ENCODE results near the gene RYR3. TPM values are rescaled to one million over a fixed set of nuclear protein-coding genes. Genes with fewer than 3 reads are reported as not detected.
A peak's percentile ranks its signal among the peaks of the same experiment; 100 is the strongest.

RYR3 gene
- total and polyA plus RNA-seq, 2 donors (not counting 1 experiment from before 2014, with no cell fraction given): 0.17 TPM; not detected in 1

DNA sequence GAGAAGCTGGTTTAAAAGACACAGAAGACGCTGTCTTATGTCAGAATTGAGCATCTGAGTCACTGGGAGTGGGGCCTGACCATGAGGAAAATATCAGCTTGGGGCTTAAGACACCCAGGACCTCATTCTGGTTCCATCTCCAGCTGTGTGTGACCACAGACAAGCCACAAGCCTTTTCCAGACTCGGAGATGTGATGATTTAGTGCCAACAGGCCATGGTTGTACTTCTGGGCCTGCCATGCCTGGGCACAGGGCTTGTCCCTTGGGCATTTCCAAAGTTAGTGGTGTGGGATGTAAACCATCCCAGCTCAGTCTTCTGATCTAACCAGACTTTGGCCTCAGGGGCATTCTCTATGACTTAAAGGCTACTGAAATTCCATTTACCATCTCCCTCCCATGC, 269.8 kb downstream of the RYR3 start:
- H3K27ac ChIP-seq (ENCODE audit: insufficient read depth, low read length): no peak overlapping the region
- H3K79me2 ChIP-seq (ENCODE audit: control insufficient read depth, insufficient read depth, low read length): no peaks in the 10 kb centered on the region
- H3K4me3 ChIP-seq (replicated peaks in 1 of 4; ENCODE audit: control extremely low read depth in 1 of 4, insufficient read depth in 1 of 4, low read depth in 3 of 4, low read length in 4 of 4): no peak overlapping the region
- no peaks in the 10 kb centered on the region for H3K36me3 ChIP-seq (ENCODE audit: control insufficient read depth, insufficient read depth, low read length)
- TF ChIP-seq EZH2 (IDR thresholded peaks at IDR 0.05; ENCODE audit: low read length, missing control alignments): no peak
- TF ChIP-seq, protein P1, sequence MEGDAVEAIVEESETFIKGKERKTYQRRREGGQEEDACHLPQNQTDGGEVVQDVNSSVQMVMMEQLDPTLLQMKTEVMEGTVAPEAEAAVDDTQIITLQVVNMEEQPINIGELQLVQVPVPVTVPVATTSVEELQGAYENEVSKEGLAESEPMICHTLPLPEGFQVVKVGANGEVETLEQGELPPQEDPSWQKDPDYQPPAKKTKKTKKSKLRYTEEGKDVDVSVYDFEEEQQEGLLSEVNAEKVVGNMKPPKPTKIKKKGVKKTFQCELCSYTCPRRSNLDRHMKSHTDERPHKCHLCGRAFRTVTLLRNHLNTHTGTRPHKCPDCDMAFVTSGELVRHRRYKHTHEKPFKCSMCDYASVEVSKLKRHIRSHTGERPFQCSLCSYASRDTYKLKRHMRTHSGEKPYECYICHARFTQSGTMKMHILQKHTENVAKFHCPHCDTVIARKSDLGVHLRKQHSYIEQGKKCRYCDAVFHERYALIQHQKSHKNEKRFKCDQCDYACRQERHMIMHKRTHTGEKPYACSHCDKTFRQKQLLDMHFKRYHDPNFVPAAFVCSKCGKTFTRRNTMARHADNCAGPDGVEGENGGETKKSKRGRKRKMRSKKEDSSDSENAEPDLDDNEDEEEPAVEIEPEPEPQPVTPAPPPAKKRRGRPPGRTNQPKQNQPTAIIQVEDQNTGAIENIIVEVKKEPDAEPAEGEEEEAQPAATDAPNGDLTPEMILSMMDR (conservative IDR thresholded peaks at IDR 0.05 in 1 of 2, IDR thresholded peaks at IDR 0.05 in 1 of 2; ENCODE audit: low read depth in 1 of 2, low read length in 2 of 2): no peak
- H3K27me3 ChIP-seq (ENCODE audit: control insufficient read depth, insufficient read depth, low read length): no peaks in the 10 kb centered on the region
- no peak overlapping the region for H2AFZ ChIP-seq (ENCODE audit: low read length)
- H3K4me1 ChIP-seq (ENCODE audit: control insufficient read depth, extremely low read depth, insufficient read depth, low read length): no peaks in the 10 kb centered on the region
- H3K9ac ChIP-seq (ENCODE audit: insufficient read depth, low read length): no peak overlapping the region
- peak in 1 of 2 donors; percentile 10 for DNase-seq (ENCODE audit: low read depth in 2 of 2)
- H4K20me1 ChIP-seq (ENCODE audit: control insufficient read depth, extremely low read depth, insufficient read depth, low read length): no peaks in the 10 kb centered on the region
- H3K4me2 ChIP-seq (ENCODE audit: extremely low read depth, insufficient read depth, low read length): no peak overlapping the region
- no peaks in the 10 kb centered on the region for H3K9me3 ChIP-seq (ENCODE audit: control insufficient read depth, insufficient read depth, low read depth, low read length)

DNA sequence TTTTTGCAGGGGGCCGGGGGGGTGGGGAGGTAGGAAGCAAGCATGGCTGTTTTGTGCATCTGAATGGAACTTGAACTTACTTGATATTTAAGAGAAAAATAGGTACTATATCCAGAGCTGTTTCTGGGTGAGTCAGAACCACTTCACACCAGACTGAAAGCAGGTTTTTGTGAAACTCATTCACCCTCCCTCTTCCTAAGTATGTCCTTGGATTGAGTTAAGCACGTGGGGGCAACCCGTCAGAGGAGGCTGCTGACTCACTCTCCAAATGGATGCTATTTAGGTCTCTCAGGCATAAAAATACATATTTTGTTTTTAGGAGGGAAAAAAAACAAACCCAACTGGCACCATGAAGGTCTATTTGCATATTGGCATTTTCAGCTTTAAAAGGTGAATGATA, 270.3 kb downstream of the RYR3 start:
- Histone ChIP-seq H2AFZ (ENCODE audit: low read length) (no peak overlapping the region), H3K36me3 (ENCODE audit: control insufficient read depth, insufficient read depth, low read length) (no peaks in the 10 kb centered on the region), H3K9me3 (ENCODE audit: control insufficient read depth, insufficient read depth, low read depth, low read length) (no peaks in the 10 kb centered on the region), H3K79me2 (ENCODE audit: control insufficient read depth, insufficient read depth, low read length) (no peaks in the 10 kb centered on the region), H3K9ac (ENCODE audit: insufficient read depth, low read length) (no peak overlapping the region), H3K4me1 (ENCODE audit: control insufficient read depth, extremely low read depth, insufficient read depth, low read length) (no peaks in the 10 kb centered on the region), H3K4me2 (ENCODE audit: extremely low read depth, insufficient read depth, low read length) (no peak overlapping the region), H3K27ac (ENCODE audit: insufficient read depth, low read length) (no peak overlapping the region), H4K20me1 (ENCODE audit: control insufficient read depth, extremely low read depth, insufficient read depth, low read length) (no peaks in the 10 kb centered on the region), H3K4me3 (replicated peaks in 1 of 4; ENCODE audit: control extremely low read depth in 1 of 4, insufficient read depth in 1 of 4, low read depth in 3 of 4, low read length in 4 of 4) (no peak overlapping the region), H3K27me3 (ENCODE audit: control insufficient read depth, insufficient read depth, low read length) (no peaks in the 10 kb centered on the region)
- peak; percentile 58 to 85 for DNase-seq (ENCODE audit: low read depth in 2 of 2)
- no peak for TF ChIP-seq EZH2 (IDR thresholded peaks at IDR 0.05; ENCODE audit: low read length, missing control alignments)
- TF ChIP-seq, protein P1 (conservative IDR thresholded peaks at IDR 0.05 in 1 of 2, IDR thresholded peaks at IDR 0.05 in 1 of 2; ENCODE audit: low read depth in 1 of 2, low read length in 2 of 2): no peak

DNA sequence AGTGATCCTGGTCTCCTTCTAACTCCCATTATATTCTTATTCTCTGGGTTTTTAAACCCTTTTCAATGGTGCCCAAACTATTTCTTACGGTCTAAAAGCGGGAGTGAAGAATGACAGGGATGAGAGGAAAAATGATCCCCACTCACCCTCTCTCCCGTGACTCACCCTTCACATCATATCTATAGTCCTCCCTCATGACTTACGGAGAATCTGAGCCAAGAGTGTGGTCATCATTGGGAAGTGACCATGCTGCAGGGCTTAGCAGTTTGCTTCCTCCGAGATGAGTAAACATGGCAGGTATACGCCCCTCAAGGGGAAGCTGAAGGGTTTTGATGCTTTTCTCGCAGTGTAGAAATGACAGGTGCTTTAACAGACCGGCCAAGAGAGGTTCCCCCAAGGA, 274.0 kb downstream of the RYR3 start:
- no peaks in the 10 kb centered on the region for H3K9me3 ChIP-seq (ENCODE audit: control insufficient read depth, insufficient read depth, low read depth, low read length)
- no peaks in the 10 kb centered on the region for H3K4me1 ChIP-seq (ENCODE audit: control insufficient read depth, extremely low read depth, insufficient read depth, low read length)
- DNase-seq (ENCODE audit: low read depth in 2 of 2): peak; percentile 6 to 86
- H2AFZ ChIP-seq (ENCODE audit: low read length): no peak overlapping the region
- no peak overlapping the region for H3K27ac ChIP-seq (ENCODE audit: insufficient read depth, low read length)
- H3K4me3 ChIP-seq (replicated peaks in 1 of 4; ENCODE audit: control extremely low read depth in 1 of 4, insufficient read depth in 1 of 4, low read depth in 3 of 4, low read length in 4 of 4): no peak overlapping the region
- H3K27me3 ChIP-seq (ENCODE audit: control insufficient read depth, insufficient read depth, low read length): no peaks in the 10 kb centered on the region
- H3K9ac ChIP-seq (ENCODE audit: insufficient read depth, low read length): no peak overlapping the region
- no peaks in the 10 kb centered on the region for H3K36me3 ChIP-seq (ENCODE audit: control insufficient read depth, insufficient read depth, low read length)
- H3K79me2 ChIP-seq (ENCODE audit: control insufficient read depth, insufficient read depth, low read length): no peaks in the 10 kb centered on the region
- TF ChIP-seq, protein P1 (conservative IDR thresholded peaks at IDR 0.05 in 1 of 2, IDR thresholded peaks at IDR 0.05 in 1 of 2; ENCODE audit: low read depth in 1 of 2, low read length in 2 of 2): no peak
- no peak for TF ChIP-seq EZH2 (IDR thresholded peaks at IDR 0.05; ENCODE audit: low read length, missing control alignments)
- no peaks in the 10 kb centered on the region for H4K20me1 ChIP-seq (ENCODE audit: control insufficient read depth, extremely low read depth, insufficient read depth, low read length)
- H3K4me2 ChIP-seq (ENCODE audit: extremely low read depth, insufficient read depth, low read length): no peak overlapping the region
